AG04449 (cell line): Measurements from ENCODE around the gene CCDC87.
"Not testable (repeated sequence)": the region's sequence is repeated elsewhere in the genome, so short reads cannot be mapped to it uniquely, and the experiment has no call there.

Experiments used
- CTCF ChIA-PET: fragments of 350-600 bp; formaldehyde crosslinking; extraction: SDS; loops from one replicate; lab custom pipeline; 2021; ENCODE audit warnings: antibody characterized with exemption; lab: Yijun Ruan, JAX
- POLR2A ChIA-PET: fragments of 400-600, 350-600 bp; formaldehyde crosslinking; extraction: SDS; loops from one replicate; lab custom pipeline; 2020; ENCODE audit warnings: antibody characterized with exemption, inconsistent platforms; lab: Yijun Ruan, JAX
- DNase-seq: peaks from one replicate; pipeline ENCODE4 v3.0.0-alpha.2; 2010; ENCODE audit warnings: low read depth, low spot score
- H3K4me3 ChIP-seq: 2 replicates; pipeline ENCODE4 v1.5.1; 2011; ENCODE audit warnings: low read depth, mild to moderate bottlenecking, control low read depth, low read length
- TF ChIP-seq, protein P1 (sequence below): IDR thresholded peaks from one replicate; pipeline ENCODE4 v1.5.1; 2011; ENCODE audit warnings: mild to moderate bottlenecking, moderate library complexity, low read length, control low read depth, inconsistent platforms; ENCODE audit not compliant: insufficient read depth; ENCODE audit errors: missing control alignments

CCDC87 gene

DNA sequence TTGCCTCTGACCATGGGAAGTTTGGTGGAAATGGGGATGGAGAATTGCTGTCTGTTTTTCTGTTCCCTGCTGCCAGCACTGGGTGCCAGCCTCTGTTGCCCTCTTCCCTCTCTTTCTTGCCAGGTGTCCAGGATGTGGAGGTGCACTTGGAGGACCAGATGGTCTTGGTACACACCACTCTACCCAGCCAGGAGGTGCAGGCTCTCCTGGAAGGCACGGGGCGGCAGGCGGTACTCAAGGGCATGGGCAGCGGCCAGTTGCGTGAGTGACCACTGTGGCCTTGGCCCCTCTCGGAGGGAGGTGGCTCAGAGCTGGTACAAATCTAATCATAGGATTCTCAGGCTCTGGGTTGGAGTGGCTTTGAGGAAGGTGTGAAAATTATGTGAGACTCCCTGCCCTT is 6.1 kb upstream of the CCDC87 start:
- ChIA-PET POLR2A (no interaction called here), CTCF (interaction anchor here (1.6 kb wide), 2 partner anchors 9 to 12 kb away, joined by 3 to 4 read pairs; no protein-coding TSS in a partner anchor)
- no peak overlapping the region for H3K4me3 ChIP-seq
- DNase-seq, result no peak
- TF ChIP-seq, protein P1, sequence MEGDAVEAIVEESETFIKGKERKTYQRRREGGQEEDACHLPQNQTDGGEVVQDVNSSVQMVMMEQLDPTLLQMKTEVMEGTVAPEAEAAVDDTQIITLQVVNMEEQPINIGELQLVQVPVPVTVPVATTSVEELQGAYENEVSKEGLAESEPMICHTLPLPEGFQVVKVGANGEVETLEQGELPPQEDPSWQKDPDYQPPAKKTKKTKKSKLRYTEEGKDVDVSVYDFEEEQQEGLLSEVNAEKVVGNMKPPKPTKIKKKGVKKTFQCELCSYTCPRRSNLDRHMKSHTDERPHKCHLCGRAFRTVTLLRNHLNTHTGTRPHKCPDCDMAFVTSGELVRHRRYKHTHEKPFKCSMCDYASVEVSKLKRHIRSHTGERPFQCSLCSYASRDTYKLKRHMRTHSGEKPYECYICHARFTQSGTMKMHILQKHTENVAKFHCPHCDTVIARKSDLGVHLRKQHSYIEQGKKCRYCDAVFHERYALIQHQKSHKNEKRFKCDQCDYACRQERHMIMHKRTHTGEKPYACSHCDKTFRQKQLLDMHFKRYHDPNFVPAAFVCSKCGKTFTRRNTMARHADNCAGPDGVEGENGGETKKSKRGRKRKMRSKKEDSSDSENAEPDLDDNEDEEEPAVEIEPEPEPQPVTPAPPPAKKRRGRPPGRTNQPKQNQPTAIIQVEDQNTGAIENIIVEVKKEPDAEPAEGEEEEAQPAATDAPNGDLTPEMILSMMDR, result no peak

DNA sequence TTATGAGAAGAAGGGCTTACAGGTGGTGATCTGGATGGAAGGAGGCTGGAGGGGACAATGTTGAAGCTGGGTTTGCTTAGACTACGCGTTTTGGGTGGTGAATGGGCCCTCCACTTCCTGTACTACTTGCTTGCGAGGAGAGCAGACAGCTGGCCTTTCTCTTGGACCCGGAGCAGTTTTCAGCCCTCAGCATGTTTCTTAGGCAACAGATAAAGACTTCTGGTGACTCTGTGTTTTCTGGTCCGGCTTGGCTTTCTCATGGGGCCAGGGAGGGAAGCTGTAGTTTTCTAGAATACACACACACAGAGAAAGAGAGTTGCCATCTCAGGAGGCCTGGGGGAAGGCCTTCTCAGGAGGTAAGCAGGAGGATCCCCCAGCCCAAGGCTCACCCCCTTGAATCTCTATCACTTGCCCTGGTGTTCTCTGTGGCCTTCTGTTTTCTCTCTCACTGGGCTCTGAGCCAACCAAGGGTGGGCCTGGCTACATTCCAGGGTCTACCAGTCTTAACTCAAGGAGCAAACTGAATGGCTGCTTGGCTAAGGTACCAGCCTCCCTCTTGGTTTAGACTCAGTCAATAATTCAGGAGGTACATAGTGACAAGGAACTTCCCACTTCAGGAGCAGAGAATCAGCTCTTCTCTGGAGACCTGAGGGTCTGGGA is 2.5 kb upstream of the CCDC87 start:
- POLR2A ChIA-PET, result interaction anchor here (0.7 kb wide), 1 partner anchor 21 kb away, joined by 4 read pairs; the partner anchor contains the start of gene RBM14
- CTCF ChIA-PET, result interaction anchor here (1.0 to 1.4 kb wide), 2 partner anchors 16 to 239 kb away, joined by 4 read pairs; no protein-coding TSS in a partner anchor
- no peak for DNase-seq
- H3K4me3 ChIP-seq, result no peak overlapping the region
- TF ChIP-seq, protein P1, result no peak

DNA sequence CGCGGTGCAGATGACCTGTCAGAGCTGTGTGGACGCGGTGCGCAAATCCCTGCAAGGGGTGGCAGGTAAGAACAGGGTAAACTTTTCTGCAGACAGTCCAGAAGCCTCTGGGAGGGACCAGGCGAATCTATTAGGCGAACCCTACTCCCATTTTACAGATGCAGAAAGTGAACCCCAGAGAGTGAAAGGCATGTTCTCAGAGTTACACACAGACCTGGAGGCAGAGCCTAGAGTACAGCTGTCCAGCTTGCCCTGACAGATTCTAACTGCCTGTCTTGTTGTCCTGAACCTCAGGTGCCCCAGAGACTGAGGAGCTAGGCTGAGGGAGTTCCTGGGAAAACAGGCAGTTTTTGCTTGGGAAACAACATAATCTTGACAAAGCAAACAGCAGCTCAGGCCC is 787 bp upstream of the CCDC87 start:
- ChIA-PET CTCF (interaction anchor here (1.4 to 2.3 kb wide), 3 partner anchors 44 to 241 kb away, joined by 4 to 6 read pairs (median 6); partner anchors contain the start of genes RBM4 and ZDHHC24), POLR2A (interaction anchor here (2.0 kb wide), 1 partner anchor 84 kb away, joined by 7 read pairs; the partner anchor contains the start of gene RBM4B)
- TF ChIP-seq, protein P1, result no peak
- DNase-seq, result no peak
- H3K4me3 ChIP-seq, result peak overlapping the region; percentile 76

DNA sequence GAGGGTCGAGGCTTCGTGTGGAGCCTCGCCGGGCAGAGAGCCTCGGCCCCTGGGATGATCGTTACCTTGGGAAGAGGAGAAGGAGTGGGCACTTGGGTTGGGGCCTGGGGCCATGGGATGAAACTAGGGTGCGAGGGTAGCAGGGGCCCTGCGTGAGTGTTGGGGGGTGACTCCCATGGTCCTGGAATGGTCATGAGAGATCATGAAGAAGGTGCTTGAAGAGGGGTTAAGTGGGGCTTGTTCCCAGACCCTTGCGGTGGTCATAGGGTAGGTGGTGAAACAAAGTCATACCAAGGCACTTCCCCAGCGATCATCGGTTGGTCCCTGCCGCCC is 406 bp upstream of the CCDC87 start:
- TF ChIP-seq, protein P1, result no peak
- ChIA-PET POLR2A (interaction anchor here (1.1 to 2.0 kb wide), 2 partner anchors 13 to 84 kb away, joined by 3 to 7 read pairs; partner anchors contain the start of gene RBM4B), CTCF (interaction anchor here (1.0 to 3.4 kb wide), 11 partner anchors 8 to 186 kb away, joined by 3 to 36 read pairs (median 6); partner anchors contain the start of genes RBM4 and ZDHHC24)
- DNase-seq, result no peak
- peak overlapping the region; percentile 76 for H3K4me3 ChIP-seq

DNA sequence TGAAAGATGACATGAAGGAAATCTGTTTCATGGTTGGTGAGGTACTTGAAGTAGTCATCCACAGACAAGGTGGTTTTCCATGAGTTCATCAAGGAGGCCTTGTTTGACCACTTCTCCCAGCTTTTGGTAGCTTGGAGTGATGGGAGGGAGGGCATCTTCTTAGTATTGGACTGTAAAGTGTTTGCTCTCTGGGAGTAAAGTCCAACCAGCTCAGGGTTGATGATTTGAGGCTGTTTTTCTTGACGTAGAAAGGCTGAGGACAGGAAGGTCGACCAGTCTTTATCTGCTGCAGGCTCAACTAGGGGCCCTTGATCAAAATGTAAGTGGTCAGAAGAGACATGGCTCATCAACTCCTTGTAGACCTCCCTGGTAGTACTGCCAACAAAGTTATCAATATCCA is 1.7 kb downstream of the CCDC87 start:
- TF ChIP-seq, protein P1, result no peak
- H3K4me3 ChIP-seq, result no peak overlapping the region
- POLR2A ChIA-PET, result no interaction called here
- no peak for DNase-seq
- CTCF ChIA-PET, result interaction anchor here (1.0 to 3.4 kb wide), 6 partner anchors 11 to 88 kb away, joined by 4 to 36 read pairs (median 10); partner anchors contain the start of gene CTSF

DNA sequence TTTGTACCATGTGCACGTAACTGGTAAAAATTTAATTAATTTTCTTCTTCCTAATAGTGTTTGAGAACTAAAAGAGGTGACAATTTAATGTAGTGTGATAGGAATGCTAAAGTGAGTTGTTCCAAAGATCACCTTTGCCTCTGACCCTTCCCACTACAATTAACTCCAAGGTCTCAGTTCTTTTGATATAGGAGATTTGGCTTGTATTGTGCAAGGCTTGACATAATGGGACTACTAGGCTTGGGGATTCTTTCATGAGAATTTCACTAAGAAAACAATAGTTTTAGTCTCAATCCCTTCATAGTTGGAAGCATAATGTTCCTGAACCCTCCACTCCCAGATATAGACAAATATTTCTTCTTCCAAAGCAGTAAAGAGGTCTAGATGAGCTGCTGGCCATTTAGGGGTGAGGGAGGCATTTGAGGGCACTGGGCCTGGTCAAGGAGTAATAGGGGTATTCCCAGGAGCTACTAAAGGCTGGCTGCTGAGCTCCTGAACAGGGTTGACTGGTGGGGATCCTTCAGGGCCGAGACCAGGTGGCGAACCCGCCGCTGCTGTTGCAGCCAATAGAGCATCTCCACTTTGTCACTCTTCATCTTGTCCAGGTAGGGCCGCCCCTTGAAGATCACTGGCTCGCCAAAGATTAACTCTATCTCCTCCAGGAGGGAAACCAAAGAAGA is 2.7 kb downstream of the CCDC87 start:
- TF ChIP-seq, protein P1, result no peak
- no peak overlapping the region for H3K4me3 ChIP-seq
- DNase-seq, result no peak
- ChIA-PET POLR2A (no interaction called here), CTCF (interaction anchor here (0.6 to 3.4 kb wide), 3 partner anchors 10 to 1826 kb away, joined by 4 to 36 read pairs (median 4); no protein-coding TSS in a partner anchor)

DNA sequence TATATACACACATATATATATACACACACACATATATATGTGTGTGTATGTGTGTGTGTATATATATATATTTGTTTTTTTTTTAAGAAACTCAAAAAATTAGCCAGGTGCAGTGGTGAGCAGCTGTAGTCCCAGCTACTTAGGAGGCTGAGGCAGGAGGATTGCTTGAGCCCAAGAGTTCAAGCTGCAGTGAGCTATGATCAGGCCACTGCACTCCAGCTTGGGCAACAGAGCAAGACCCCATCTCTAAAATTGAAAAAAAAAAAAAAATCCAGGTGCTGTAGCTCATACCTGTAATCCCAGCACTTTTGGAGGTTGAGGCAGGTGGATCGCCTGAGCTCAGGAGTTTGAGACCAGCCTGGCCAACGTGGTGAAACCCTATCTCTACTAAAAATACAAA is 3.5 kb downstream of the CCDC87 start:
- DNase-seq, H3K4me3 ChIP-seq, POLR2A ChIA-PET: not testable (repeated sequence)
- CTCF ChIA-PET, result interaction anchor here (0.6 to 1.0 kb wide), 2 partner anchors 9 to 1825 kb away, joined by 3 to 4 read pairs; no protein-coding TSS in a partner anchor
